B cell (primary cell): Measurements from ENCODE around the gene HHIPL1. TPM values are rescaled to one million over a fixed set of nuclear protein-coding genes. Genes with fewer than 3 reads are reported as not detected.

Experiments
- ATAC-seq: fragments of 200-7000 bp; cut with Tn5 transposase; one replicate; pipeline ENCODE4 v1.10.0; 2021; ENCODE audit warnings: low read depth, mild to moderate bottlenecking, moderate number of reproducible peaks, moderate library complexity
- CTCF ChIA-PET: fragments of 350-600 bp; sonication (Branson Sonifier 250); formaldehyde crosslinking; loops from one replicate; lab custom pipeline; 2021; ENCODE audit warnings: antibody characterized with exemption, inconsistent platforms; lab: Charles Lee
- POLR2A ChIA-PET: fragments of 350-600 bp; sonication (Branson Sonifier 250); formaldehyde crosslinking; loops from one replicate; lab custom pipeline; 2021; ENCODE audit warnings: antibody characterized with exemption; lab: Charles Lee
- DNase-seq: peaks from one replicate; pipeline ENCODE4 v3.0.0; 2013
- H2AFZ ChIP-seq: 2 replicates; pipeline ENCODE4 v1.6.1; 2012; ENCODE audit warnings: mild to moderate bottlenecking, low read depth, low read length; ENCODE audit not compliant: insufficient read depth, poor library complexity, severe bottlenecking
- H3K27ac ChIP-seq, 2 donors: 1 replicate in 1 of 2; 2 replicates in 1 of 2; pipeline ENCODE4 v1.5.1; 2012 to 2013; ENCODE audit warnings: low read length in 2 of 2, mild to moderate bottlenecking in 2 of 2, moderate library complexity in 1 of 2
- H3K27me3 ChIP-seq, 4 experiments: fragments of 200-600 bp in 1 of 4; sonication (generic) in 1 of 4; replicated peaks in 1 of 4; 1 replicate in 2 of 4; 2 replicates in 2 of 4; pipeline versions ENCODE4 v1.6.1 to v1.7.0; 2013 to 2016; ENCODE audit warnings: low read length in 3 of 4, mild to moderate bottlenecking in 2 of 4, mixed read lengths in 1 of 4, moderate library complexity in 1 of 4; ENCODE audit not compliant: insufficient read depth in 4 of 4, control insufficient read depth in 3 of 4; ENCODE audit errors: control extremely low read depth in 1 of 4
- H3K36me3 ChIP-seq, 2 experiments: replicated peaks in 1 of 2; 1 replicate in 1 of 2; 2 replicates in 1 of 2; pipeline versions ENCODE4 v1.6.1 to v1.7.1; 2013; ENCODE audit warnings: low read length in 1 of 2; ENCODE audit not compliant: insufficient read depth in 2 of 2, control insufficient read depth in 1 of 2; ENCODE audit errors: control extremely low read depth in 1 of 2, extremely low read depth in 1 of 2
- H3K4me1 ChIP-seq, 2 donors: fragments of 200-600 bp in 1 of 2; sonication (generic) in 1 of 2; 1 replicate in 1 of 2; 2 replicates in 1 of 2; pipeline versions ENCODE4 v1.5.1 to v1.6.1; 2013 to 2017; ENCODE audit warnings: low read length in 2 of 2; ENCODE audit not compliant: control insufficient read depth in 2 of 2, insufficient read depth in 2 of 2
- H3K4me2 ChIP-seq: replicated peaks from 2 replicates; pipeline ENCODE3; 2012; ENCODE audit warnings: mild to moderate bottlenecking, low read depth, low read length; ENCODE audit not compliant: poor library complexity, severe bottlenecking
- H3K4me3 ChIP-seq, 5 experiments: fragments of 200-600 bp in 1 of 5; sonication (generic) in 1 of 5; 1 replicate in 3 of 5; 2 replicates in 2 of 5; pipeline versions ENCODE4 v1.5.1 to v1.7.0; 2011 to 2016; ENCODE audit warnings: low read length in 4 of 5, mild to moderate bottlenecking in 4 of 5, low read depth in 2 of 5, control low read depth in 1 of 5, moderate library complexity in 1 of 5; ENCODE audit not compliant: insufficient read depth in 1 of 5; ENCODE audit errors: control extremely low read depth in 1 of 5, extremely low read depth in 1 of 5
- H3K79me2 ChIP-seq: fragments of 200-600 bp; sonication (generic); one replicate; pipeline ENCODE4 v1.6.0; 2016; ENCODE audit warnings: low read length; ENCODE audit not compliant: control insufficient read depth, insufficient read depth
- H3K9ac ChIP-seq: fragments of 200-600 bp; sonication (generic); 2 replicates; pipeline ENCODE4 v1.6.1; 2017; ENCODE audit warnings: mild to moderate bottlenecking, low read length, moderate library complexity
- H3K9me3 ChIP-seq, 3 donors: one replicate each; pipeline versions ENCODE4 v1.6.1 to v1.7.1; 2013; ENCODE audit warnings: low read length in 2 of 3; ENCODE audit not compliant: control insufficient read depth in 2 of 3, insufficient read depth in 1 of 3; ENCODE audit errors: control extremely low read depth in 1 of 3
- H4K20me1 ChIP-seq: 2 replicates; pipeline ENCODE4 v1.6.0; 2012; ENCODE audit warnings: mild to moderate bottlenecking, low read length; ENCODE audit not compliant: insufficient read depth, control insufficient read depth, poor library complexity, severe bottlenecking
- H3K27ac Mint-ChIP-seq: one replicate; pipeline ENCODE4 v1.8.0; 2021; ENCODE audit warnings: mixed read lengths
- H3K27me3 Mint-ChIP-seq: one replicate; pipeline ENCODE4 v1.8.0; 2021; ENCODE audit warnings: mixed read lengths
- H3K4me1 Mint-ChIP-seq: one replicate; pipeline ENCODE4 v1.8.0; 2021; ENCODE audit warnings: mixed read lengths
- H3K4me3 Mint-ChIP-seq: one replicate; pipeline ENCODE4 v1.8.0; 2021; ENCODE audit warnings: mixed read lengths
- H3K9me3 Mint-ChIP-seq: one replicate; pipeline ENCODE4 v1.8.0; 2022; ENCODE audit warnings: mixed read lengths; ENCODE audit not compliant: insufficient read depth
- CTCF ChIP-seq: fragments of 200-600 bp; IDR thresholded peaks from one replicate; pipeline ENCODE4 v1.8.0; 2022; ENCODE audit warnings: antibody characterized with exemption, mild to moderate bottlenecking
- EZH2 ChIP-seq: IDR thresholded peaks from 2 replicates; pipeline ENCODE4 v1.6.1; 2012; ENCODE audit warnings: borderline replicate concordance, low read depth, mild to moderate bottlenecking, moderate library complexity, low read length; ENCODE audit not compliant: insufficient read depth, poor library complexity, severe bottlenecking
- WGBS: methylation state at CpG from one replicate; pipeline ENCODE4 v1.1.5; 2013; ENCODE audit warnings: missing lambda C conversion rate; ENCODE audit not compliant: insufficient coverage; 5-methylcytosine and 5-hydroxymethylcytosine counted together
- intact Hi-C: fragments of 100-400 bp; cut with micrococcal nuclease; formaldehyde crosslinking; loops from one replicate; pipeline ENCODE4 v1.10.0; 2022
- polyA plus RNA-seq: library from polyadenylated mRNA; depleted of rRNA; stranded (reverse); fragments of >200 nt; gene quantifications from 2 replicates; pipeline ENCODE4 v1.2.3, GENCODE V29; 2012
- total RNA-seq, 2 donors: library from RNA; stranded (reverse); fragments of 120-200 nt in 1 of 2; gene quantifications; 1 replicate in 1 of 2; 2 replicates in 1 of 2; pipeline versions ENCODE4 v1.2.3 to v1.2.4, GENCODE V29; 2013 to 2022

Gene HHIPL1
- total and polyA plus RNA-seq, 2 donors (not counting 1 experiment from before 2014, with no cell fraction given), result not detected

DNA sequence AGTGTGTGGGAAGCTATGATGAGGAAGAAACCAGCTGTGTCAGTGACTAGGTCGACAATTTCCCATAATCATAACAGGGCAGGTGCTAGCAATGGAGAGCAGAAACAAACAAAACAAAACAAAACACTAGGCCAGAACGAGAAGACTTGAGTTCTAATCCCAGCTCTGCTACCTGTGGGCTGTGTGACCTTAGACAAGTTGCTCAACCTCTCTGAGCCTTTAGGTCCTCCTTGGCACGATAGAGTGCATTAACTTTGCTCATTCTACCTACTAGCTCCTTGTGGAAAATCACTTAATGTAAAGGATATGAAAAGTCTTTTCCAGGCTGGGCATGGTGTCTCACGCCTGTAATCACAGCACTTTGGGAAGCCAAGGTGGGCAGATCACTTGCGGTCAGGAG is 11.2 kb downstream of the HHIPL1 start:
- H3K4me3 ChIP-seq, result no peak overlapping the region
- ATAC-seq (no peak), DNase-seq (no peak)
- intact Hi-C loops, result no loop called here
- H3K27me3 Mint-ChIP-seq, result peaks cover 59% of the 10 kb centered on the region
- no peaks in the 10 kb centered on the region for H3K79me2 ChIP-seq
- no peak overlapping the region for H2AFZ ChIP-seq
- H3K36me3 ChIP-seq, result no peaks in the 10 kb centered on the region
- no peaks in the 10 kb centered on the region for H4K20me1 ChIP-seq
- no peak overlapping the region for H3K27ac Mint-ChIP-seq
- H3K4me1 Mint-ChIP-seq, result peaks cover 4% of the 10 kb centered on the region
- H3K9me3 Mint-ChIP-seq, result peaks cover 3% of the 10 kb centered on the region
- H3K9me3 ChIP-seq, result peaks cover 0 to 2% (median 0%) of the 10 kb centered on the region in 3 donors
- no peak overlapping the region for H3K9ac ChIP-seq
- ChIA-PET POLR2A (no interaction called here), CTCF (no interaction called here)
- no peak overlapping the region for H3K4me2 ChIP-seq
- TF ChIP-seq EZH2 (no peak), CTCF (no peak)
- H3K27ac ChIP-seq, result no peak overlapping the region
- H3K4me1 ChIP-seq, result no peaks in the 10 kb centered on the region
- H3K27me3 ChIP-seq, result peaks cover 0 to 24% (median 10%) of the 10 kb centered on the region in 4 experiments
- WGBS, result 67% methylated on average over 2 of the region's 5 CpGs
- no peak overlapping the region for H3K4me3 Mint-ChIP-seq

DNA sequence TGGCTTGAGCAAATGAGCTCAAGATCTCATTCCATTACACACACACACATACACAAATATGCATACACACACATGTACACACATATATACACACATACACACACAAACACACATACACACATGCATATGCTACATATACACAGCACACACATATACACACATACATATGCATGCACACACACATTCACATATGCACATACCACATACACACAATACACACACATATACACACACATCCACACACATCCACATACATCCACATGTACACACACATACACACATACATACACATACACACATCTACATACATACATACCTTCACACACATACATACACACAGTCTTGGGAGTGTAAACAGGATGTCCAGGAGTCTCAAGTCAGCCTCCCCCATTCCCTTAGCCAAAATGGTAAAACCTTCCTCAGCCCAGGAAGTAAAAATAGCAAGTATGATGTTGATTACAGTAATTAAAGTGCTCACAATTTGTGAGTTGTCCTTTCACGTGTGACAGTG is 12.8 kb downstream of the HHIPL1 start:
- Histone ChIP-seq H3K9ac (no peak overlapping the region), H2AFZ (no peak overlapping the region), H3K27ac (no peak overlapping the region), H3K27me3 (peaks cover 0 to 24% (median 12%) of the 10 kb centered on the region in 4 experiments), H3K4me3 (no peak overlapping the region), H3K4me2 (no peak overlapping the region), H3K4me1 (no peaks in the 10 kb centered on the region), H3K9me3 (peaks cover 0 to 2% (median 0%) of the 10 kb centered on the region in 3 donors), H3K79me2 (no peaks in the 10 kb centered on the region), H3K36me3 (no peaks in the 10 kb centered on the region), H4K20me1 (no peaks in the 10 kb centered on the region)
- ChIA-PET POLR2A (no interaction called here), CTCF (no interaction called here)
- DNase-seq (no peak), ATAC-seq (no peak)
- peaks cover 65% of the 10 kb centered on the region for H3K27me3 Mint-ChIP-seq
- intact Hi-C loops, result no loop called here
- no peak overlapping the region for H3K27ac Mint-ChIP-seq
- H3K4me3 Mint-ChIP-seq, result no peak overlapping the region
- TF ChIP-seq EZH2 (no peak), CTCF (no peak)
- WGBS, result 57% methylated on average over 1 of the region's 1 CpG
- H3K4me1 Mint-ChIP-seq, result peaks cover 4% of the 10 kb centered on the region
- peaks cover 3% of the 10 kb centered on the region for H3K9me3 Mint-ChIP-seq
